ENCODE results near the gene PRELID3B. TPM values are rescaled to one million over a fixed set of nuclear protein-coding genes. Genes with fewer than 3 reads are reported as not detected.

PRELID3B gene
- total RNA-seq, 1 donor, result 68.4 TPM

GRCh38 chr20:59020938-59021551 lies 21.5 kb downstream of the PRELID3B start:
- H3K36me3 ChIP-seq (ENCODE audit: insufficient read depth, low read length), result peaks cover 25% of the 10 kb centered on the region
- H3K4me3 ChIP-seq (ENCODE audit: insufficient read depth, low read length), result peak overlapping the region; percentile 2
- H3K27ac ChIP-seq (ENCODE audit: low read depth, low read length), result peak overlapping the region; percentile 23
- H2AFZ ChIP-seq (ENCODE audit: low read length), result no peak overlapping the region
- peaks cover 10% of the 10 kb centered on the region for H3K4me1 ChIP-seq (ENCODE audit: insufficient read depth, low read length)
- H3K9me3 ChIP-seq (ENCODE audit: low read depth, low read length), result no peaks in the 10 kb centered on the region
- peaks cover 28% of the 10 kb centered on the region for H3K79me2 ChIP-seq (ENCODE audit: insufficient read depth, low read length)
- H4K20me1 ChIP-seq (ENCODE audit: insufficient read depth, low read length), result peaks cover 10% of the 10 kb centered on the region
- no peak for DNase-seq (ENCODE audit: insufficient read length, low spot score, missing footprints)
- peak overlapping the region; percentile 53 for H3K4me2 ChIP-seq (ENCODE audit: insufficient read depth, low read length)
- no peaks in the 10 kb centered on the region for H3K27me3 ChIP-seq (ENCODE audit: insufficient read depth, low read length)
- TF ChIP-seq CTCF (IDR thresholded peaks at IDR 0.05; ENCODE audit: extremely low read depth, low read depth, low read length), result no peak

DNA sequence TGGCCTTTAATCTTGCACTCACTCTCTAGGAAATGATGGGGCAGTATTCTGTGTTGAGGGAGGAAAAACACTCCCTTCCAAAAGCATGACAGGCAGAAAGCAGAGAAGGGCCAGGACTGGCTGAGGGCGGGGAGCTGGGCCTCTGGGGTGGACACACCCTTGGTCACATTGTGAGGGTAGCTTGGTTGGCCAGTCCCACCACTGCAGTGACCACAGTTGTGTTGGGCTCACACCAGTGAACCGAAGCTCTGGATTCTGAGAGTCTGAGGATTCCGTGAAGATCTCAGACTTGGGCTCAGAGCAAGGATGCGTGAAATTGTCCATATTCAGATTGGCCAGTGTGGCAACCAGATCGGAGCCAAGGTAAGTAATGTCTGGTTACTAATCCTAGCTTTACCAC lies 23.4 kb downstream of the PRELID3B start, which contains the start of gene TUBB1:
TSS of gene TUBB1 (plus strand) at position 213 of the 400 bp plus-strand sequence. CDS start at position 307, 94 bp downstream.
- DNase-seq (ENCODE audit: insufficient read length, low spot score, missing footprints), result no peak
- H4K20me1 ChIP-seq (ENCODE audit: insufficient read depth, low read length), result no peaks in the 10 kb centered on the region
- peaks cover 17% of the 10 kb centered on the region for H3K4me1 ChIP-seq (ENCODE audit: insufficient read depth, low read length)

GRCh38 chr20:59018817-59019216 lies 23.8 kb downstream of the PRELID3B start:
- Histone ChIP-seq H3K9me3 (ENCODE audit: low read depth, low read length) (no peaks in the 10 kb centered on the region), H3K27me3 (ENCODE audit: insufficient read depth, low read length) (no peaks in the 10 kb centered on the region), H3K79me2 (ENCODE audit: insufficient read depth, low read length) (peaks cover 5% of the 10 kb centered on the region), H3K36me3 (ENCODE audit: insufficient read depth, low read length) (peaks cover 5% of the 10 kb centered on the region), H3K4me3 (ENCODE audit: insufficient read depth, low read length) (no peak overlapping the region), H3K4me1 (ENCODE audit: insufficient read depth, low read length) (peaks cover 21% of the 10 kb centered on the region), H2AFZ (ENCODE audit: low read length) (no peak overlapping the region), H3K4me2 (ENCODE audit: insufficient read depth, low read length) (no peak overlapping the region), H4K20me1 (ENCODE audit: insufficient read depth, low read length) (no peaks in the 10 kb centered on the region), H3K27ac (ENCODE audit: low read depth, low read length) (no peak overlapping the region)
- DNase-seq (ENCODE audit: insufficient read length, low spot score, missing footprints), result no peak
- TF ChIP-seq CTCF (IDR thresholded peaks at IDR 0.05; ENCODE audit: extremely low read depth, low read depth, low read length), result no peak

More for the DNA sequence above, 23.4 kb downstream of the PRELID3B start, which contains the start of gene TUBB1:
- H3K79me2 ChIP-seq (ENCODE audit: insufficient read depth, low read length), result peaks cover 9% of the 10 kb centered on the region
- H3K4me3 ChIP-seq (ENCODE audit: insufficient read depth, low read length), result no peak within 1 kb of the TSS
- no peaks in the 10 kb centered on the region for H3K9me3 ChIP-seq (ENCODE audit: low read depth, low read length)
- H2AFZ ChIP-seq (ENCODE audit: low read length), result no peak within 1 kb of the TSS
- no peak within 1 kb of the TSS for H3K27ac ChIP-seq (ENCODE audit: low read depth, low read length)
- no peak within 1 kb of the TSS for H3K4me2 ChIP-seq (ENCODE audit: insufficient read depth, low read length)
- TF ChIP-seq CTCF (IDR thresholded peaks at IDR 0.05; ENCODE audit: extremely low read depth, low read depth, low read length), result no peak
- no peaks in the 10 kb centered on the region for H3K27me3 ChIP-seq (ENCODE audit: insufficient read depth, low read length)
- peaks cover 7% of the 10 kb centered on the region for H3K36me3 ChIP-seq (ENCODE audit: insufficient read depth, low read length)

- no peak for DNase-seq (ENCODE audit: insufficient read length, low spot score, missing footprints)
- H2AFZ ChIP-seq (ENCODE audit: low read length), result no peak overlapping the region
- TF ChIP-seq CTCF (IDR thresholded peaks at IDR 0.05; ENCODE audit: extremely low read depth, low read depth, low read length), result no peak
- no peak overlapping the region for H3K4me3 ChIP-seq (ENCODE audit: insufficient read depth, low read length)
- H3K9me3 ChIP-seq (ENCODE audit: low read depth, low read length), result no peaks in the 10 kb centered on the region
- no peaks in the 10 kb centered on the region for H3K27me3 ChIP-seq (ENCODE audit: insufficient read depth, low read length)
- no peak overlapping the region for H3K27ac ChIP-seq (ENCODE audit: low read depth, low read length)
- H3K36me3 ChIP-seq (ENCODE audit: insufficient read depth, low read length), result no peaks in the 10 kb centered on the region
- peaks cover 23% of the 10 kb centered on the region for H3K4me1 ChIP-seq (ENCODE audit: insufficient read depth, low read length)
- H4K20me1 ChIP-seq (ENCODE audit: insufficient read depth, low read length), result no peaks in the 10 kb centered on the region
- H3K4me2 ChIP-seq (ENCODE audit: insufficient read depth, low read length), result no peak overlapping the region
- no peaks in the 10 kb centered on the region for H3K79me2 ChIP-seq (ENCODE audit: insufficient read depth, low read length)
Observed at GRCh38 chr20:59017493-59018231, 24.9 kb downstream of the PRELID3B start.
